H9 (cell line): Measurements from ENCODE around the gene TRAPPC2L. TPM values are rescaled to one million over a fixed set of nuclear protein-coding genes. Genes with fewer than 3 reads are reported as not detected.

ENCODE experiments used
- DNase-seq: peaks from one replicate; pipeline ENCODE4 v3.0.0-alpha.2; 2017
- H2AFZ ChIP-seq: one replicate; pipeline ENCODE4 v1.6.1; 2013; ENCODE audit warnings: mild to moderate bottlenecking, low read length, control low read depth, moderate library complexity
- H2AK5ac ChIP-seq: 2 replicates; pipeline ENCODE4 v1.6.1; 2013; ENCODE audit warnings: low read length, control low read depth, mixed read lengths; ENCODE audit not compliant: insufficient read length
- H2BK120ac ChIP-seq: one replicate; pipeline ENCODE4 v1.6.1; 2013; ENCODE audit warnings: low read depth, mild to moderate bottlenecking, low read length, control low read depth, inconsistent platforms; ENCODE audit not compliant: poor library complexity, severe bottlenecking
- H2BK12ac ChIP-seq: 2 replicates; pipeline ENCODE4 v1.6.1; 2013; ENCODE audit warnings: low read length, control low read depth, mixed read lengths, low read depth; ENCODE audit not compliant: insufficient read length
- H2BK15ac ChIP-seq: 2 replicates; pipeline ENCODE4 v1.6.1; 2013; ENCODE audit warnings: low read depth, low read length, control low read depth
- H2BK20ac ChIP-seq: one replicate; pipeline ENCODE4 v1.6.1; 2013; ENCODE audit warnings: low read depth, mild to moderate bottlenecking, low read length, control low read depth, inconsistent platforms; ENCODE audit not compliant: poor library complexity, severe bottlenecking
- H2BK5ac ChIP-seq: 2 replicates; pipeline ENCODE4 v1.6.1; 2013; ENCODE audit warnings: low read length, control low read depth, mixed read lengths; ENCODE audit not compliant: insufficient read length
- H3K14ac ChIP-seq: 2 replicates; pipeline ENCODE4 v1.6.1; 2013; ENCODE audit warnings: low read length, control low read depth; ENCODE audit not compliant: insufficient read depth
- H3K18ac ChIP-seq: 2 replicates; pipeline ENCODE4 v1.6.1; 2013; ENCODE audit warnings: low read depth, mild to moderate bottlenecking, mixed read lengths, low read length, control low read depth; ENCODE audit not compliant: insufficient read length
- H3K23ac ChIP-seq: 2 replicates; pipeline ENCODE4 v1.6.1; 2013; ENCODE audit warnings: low read length, control low read depth, mixed read lengths, low read depth; ENCODE audit not compliant: insufficient read length
- H3K23me2 ChIP-seq: 2 replicates; pipeline ENCODE4 v1.6.1; 2013; ENCODE audit warnings: low read depth, mild to moderate bottlenecking, mixed read lengths, low read length, control low read depth; ENCODE audit not compliant: insufficient read length, poor library complexity, severe bottlenecking
- H3K27ac ChIP-seq: 2 replicates; pipeline ENCODE4 v1.5.1; 2013; ENCODE audit warnings: low read length, control low read depth, mixed read lengths, low read depth; ENCODE audit not compliant: insufficient read length
- H3K27me3 ChIP-seq: 2 replicates; pipeline ENCODE4 v1.6.1; 2013; ENCODE audit warnings: low read length, control low read depth, inconsistent platforms; ENCODE audit not compliant: insufficient read depth
- H3K4ac ChIP-seq: 2 replicates; pipeline ENCODE4 v1.6.1; 2013; ENCODE audit warnings: low read depth, mild to moderate bottlenecking, control low read depth, inconsistent platforms, low read length, moderate library complexity
- H3K4me1 ChIP-seq: 2 replicates; pipeline ENCODE4 v1.6.1; 2013; ENCODE audit warnings: low read length, control low read depth, inconsistent platforms; ENCODE audit not compliant: insufficient read depth
- H3K4me2 ChIP-seq: 2 replicates; pipeline ENCODE4 v1.6.1; 2013; ENCODE audit warnings: low read length, control low read depth, mixed read lengths; ENCODE audit not compliant: insufficient read length, insufficient read depth
- H3K56ac ChIP-seq: 2 replicates; pipeline ENCODE4 v1.6.1; 2013; ENCODE audit warnings: low read depth, mild to moderate bottlenecking, mixed read lengths, low read length, control low read depth; ENCODE audit not compliant: insufficient read length
- H3K79me1 ChIP-seq: 2 replicates; pipeline ENCODE4 v1.6.1; 2013; ENCODE audit warnings: low read depth, mild to moderate bottlenecking, moderate library complexity, low read length, control low read depth, inconsistent platforms; ENCODE audit not compliant: insufficient read depth, poor library complexity, severe bottlenecking
- H3K79me2 ChIP-seq: 2 replicates; pipeline ENCODE4 v1.6.1; 2013; ENCODE audit warnings: low read length, control low read depth, inconsistent platforms; ENCODE audit not compliant: insufficient read depth
- H3K9ac ChIP-seq: 2 replicates; pipeline ENCODE4 v1.6.1; 2013; ENCODE audit warnings: low read length, control low read depth, mixed read lengths; ENCODE audit not compliant: insufficient read length; ENCODE audit errors: extremely low read depth
- H3K9me3 ChIP-seq: one replicate; pipeline ENCODE4 v1.6.1; 2013; ENCODE audit warnings: low read depth, low read length, inconsistent platforms; ENCODE audit not compliant: control insufficient read depth
- H3T11ph ChIP-seq: one replicate; pipeline ENCODE4 v1.6.1; 2013; ENCODE audit warnings: mild to moderate bottlenecking, low read length, control low read depth, inconsistent platforms
- H4K20me1 ChIP-seq: one replicate; pipeline ENCODE4 v1.6.1; 2013; ENCODE audit not compliant: control insufficient read depth, insufficient read length, insufficient read depth
- H4K5ac ChIP-seq: 2 replicates; pipeline ENCODE4 v1.6.1; 2013; ENCODE audit warnings: low read depth, mild to moderate bottlenecking, mixed read lengths, low read length, control low read depth; ENCODE audit not compliant: insufficient read length
- H4K8ac ChIP-seq: replicated peaks from 2 replicates; pipeline ENCODE4 v1.6.1; 2013; ENCODE audit warnings: low read length, control low read depth, mixed read lengths, low read depth; ENCODE audit not compliant: insufficient read length
- H4K91ac ChIP-seq: 2 replicates; pipeline ENCODE4 v1.6.1; 2013; ENCODE audit warnings: low read depth, mild to moderate bottlenecking, moderate library complexity, mixed read lengths, low read length, control low read depth; ENCODE audit not compliant: insufficient read length
- H3K27ac Mint-ChIP-seq, 3 experiments: 2 replicates in 2 of 3; 3 replicates in 1 of 3; pipeline ENCODE4 v1.8.0; 2020 to 2021; ENCODE audit warnings: mixed read lengths in 3 of 3, mild to moderate bottlenecking in 1 of 3, moderate library complexity in 1 of 3
- H3K27me3 Mint-ChIP-seq: 2 replicates; pipeline ENCODE4 v1.8.0; 2021; ENCODE audit warnings: low read depth, mild to moderate bottlenecking, moderate library complexity, mixed read lengths
- H3K36me3 Mint-ChIP-seq, 3 experiments: 2 replicates in 2 of 3; 3 replicates in 1 of 3; pipeline ENCODE4 v1.8.0; 2020 to 2021; ENCODE audit warnings: low read depth in 3 of 3, mixed read lengths in 3 of 3; ENCODE audit not compliant: insufficient read depth in 1 of 3
- H3K4me1 Mint-ChIP-seq, 2 experiments: 2 replicates each; pipeline ENCODE4 v1.8.0; 2020; ENCODE audit warnings: mixed read lengths in 2 of 2
- H3K4me3 Mint-ChIP-seq, 2 experiments: 2 replicates in 1 of 2; 3 replicates in 1 of 2; pipeline ENCODE4 v1.8.0; 2020 to 2021; ENCODE audit warnings: mild to moderate bottlenecking in 2 of 2, mixed read lengths in 2 of 2, moderate library complexity in 1 of 2
- H3K9me3 Mint-ChIP-seq, 2 experiments: 2 replicates in 1 of 2; 3 replicates in 1 of 2; pipeline ENCODE4 v1.8.0; 2020; ENCODE audit warnings: mild to moderate bottlenecking in 2 of 2, mixed read lengths in 2 of 2, moderate library complexity in 1 of 2
- CTCF ChIP-seq: fragments of 200-600 bp; sonication (generic); conservative IDR thresholded peaks from 3 replicates; pipeline ENCODE4 v1.8.0; 2021; ENCODE audit warnings: antibody characterized with exemption, mild to moderate bottlenecking
- WGBS: extraction: QIAGEN DNeasy Blood & Tissue Kit; methylation state at CpG from one replicate; pipeline ENCODE4 v1.1.7; 2013; ENCODE audit warnings: missing lambda C conversion rate, low lambda C conversion rate, mixed read lengths; ENCODE audit not compliant: insufficient read length; ENCODE audit errors: extremely low coverage; 5-methylcytosine and 5-hydroxymethylcytosine counted together
- total RNA-seq: library from RNA; stranded (reverse); gene quantifications from 2 replicates; pipeline ENCODE4 v1.2.1, GENCODE V29; 2021

TRAPPC2L gene
- total RNA-seq, 1 experiment from 2014 or later: 90.3 TPM

GRCh38 chr16:88839745-88840599 lies 17.0 kb upstream of the TRAPPC2L start:
- Mint-ChIP-seq H3K36me3 (peaks cover 4 to 15% (median 13%) of the 10 kb centered on the region in 3 experiments; a peak in 6 of 7 replicates), H3K27ac (no peak overlapping the region), H3K27me3 (no peaks in the 10 kb centered on the region), H3K4me3 (no peak overlapping the region; a peak in 1 of 5 replicates), H3K9me3 (no peaks in the 10 kb centered on the region), H3K4me1 (no peaks in the 10 kb centered on the region)
- Histone ChIP-seq H3K27me3 (no peaks in the 10 kb centered on the region), H4K5ac (no peak overlapping the region), H3T11ph (no peak overlapping the region), H2BK5ac (no peak overlapping the region), H3K23me2 (no peaks in the 10 kb centered on the region), H2BK15ac (no peak overlapping the region), H2AFZ (no peak overlapping the region), H3K4me1 (no peaks in the 10 kb centered on the region), H3K27ac (no peak overlapping the region), H3K18ac (no peak overlapping the region), H3K14ac (no peak overlapping the region), H4K8ac (no peak overlapping the region), H2BK120ac (no peak overlapping the region), H3K79me1 (no peaks in the 10 kb centered on the region), H3K9ac (no peak overlapping the region), H3K79me2 (no peaks in the 10 kb centered on the region), H2AK5ac (no peak overlapping the region), H4K20me1 (no peaks in the 10 kb centered on the region), H3K4me2 (no peak overlapping the region), H2BK20ac (no peak overlapping the region), H3K23ac (no peak overlapping the region), H3K9me3 (no peaks in the 10 kb centered on the region), H4K91ac (no peak overlapping the region), H3K4ac (no peak overlapping the region), H2BK12ac (no peak overlapping the region), H3K56ac (no peak overlapping the region)
- DNase-seq: no peak
- no CpG with 5 or more reads among the region's 24 CpGs for WGBS
- no peak for TF ChIP-seq CTCF
